HG02885 (cell line): ENCODE measurements around the gene EPS8L2.
A peak's percentile ranks its signal among the peaks of the same experiment; 100 is the strongest.

Source experiments
- ATAC-seq: cut with Tn5 transposase; IDR thresholded peaks from one replicate; pipeline ENCODE4 v1.9.1; 2021; ENCODE audit warnings: mild to moderate bottlenecking; ENCODE audit not compliant: unreplicated experiment, poor library complexity

Gene EPS8L2

GRCh38 chr11:772429-773390, 66.7 kb downstream of the EPS8L2 start:
- ATAC-seq, result no peak

GRCh38 chr11:773425-773824, 67.4 kb downstream of the EPS8L2 start:
- ATAC-seq, result no peak

GRCh38 chr11:773830-774229, 67.8 kb downstream of the EPS8L2 start:
- ATAC-seq, result no peak

GRCh38 chr11:774873-775592, 69.0 kb downstream of the EPS8L2 start:
- no peak for ATAC-seq

- ATAC-seq, result no peak
Measured at GRCh38 chr11:776263-776560, 70.2 kb downstream of the EPS8L2 start.

GRCh38 chr11:776561-777287, 70.7 kb downstream of the EPS8L2 start:
- peak; percentile 17 for ATAC-seq
